Activated naive CD4-positive, alpha-beta T cell treated with anti-CD3 and anti-CD28 coated beads, Interleukin-2, amount 10 ng/mL, durations not matched to agents 7 days and 5 days (primary cell): Measurements from ENCODE around the gene EMC1.

Experiments used
- CTCF ChIA-PET: fragments of 350-600 bp; sonication (Branson Sonifier 250); formaldehyde crosslinking; loops from one replicate; lab custom pipeline; 2021; ENCODE audit warnings: antibody characterized with exemption; lab: Charles Lee
- DNase-seq: peaks from one replicate; pipeline ENCODE4 v3.0.0-alpha.2; 2020
- H3K27ac Mint-ChIP-seq: one replicate; pipeline ENCODE4 v1.8.0; 2021; ENCODE audit warnings: mild to moderate bottlenecking, moderate library complexity, mixed read lengths
- H3K27me3 Mint-ChIP-seq: one replicate; pipeline ENCODE4 v1.8.0; 2021; ENCODE audit warnings: mild to moderate bottlenecking, mixed read lengths
- H3K36me3 Mint-ChIP-seq: one replicate; pipeline ENCODE4 v1.8.0; 2021; ENCODE audit warnings: mixed read lengths
- H3K4me1 Mint-ChIP-seq: one replicate; pipeline ENCODE4 v1.8.0; 2021; ENCODE audit warnings: mixed read lengths
- H3K4me3 Mint-ChIP-seq: one replicate; pipeline ENCODE4 v1.8.0; 2021; ENCODE audit warnings: mild to moderate bottlenecking, moderate library complexity, mixed read lengths
- H3K9me3 Mint-ChIP-seq: one replicate; pipeline ENCODE4 v1.8.0; 2021; ENCODE audit warnings: mixed read lengths

Gene EMC1

GRCh38 chr1:19213580-19213979 lies 37.7 kb downstream of the EMC1 start:
- H3K36me3 Mint-ChIP-seq = peaks cover 33% of the 10 kb centered on the region
- H3K27ac Mint-ChIP-seq = no peak overlapping the region
- no peak for DNase-seq
- CTCF ChIA-PET = no interaction called here
- H3K4me3 Mint-ChIP-seq = no peak overlapping the region
- no peaks in the 10 kb centered on the region for H3K27me3 Mint-ChIP-seq
- no peaks in the 10 kb centered on the region for H3K9me3 Mint-ChIP-seq
- H3K4me1 Mint-ChIP-seq = peaks cover 52% of the 10 kb centered on the region

GRCh38 chr1:19212167-19212566 lies 39.2 kb downstream of the EMC1 start:
- no peak overlapping the region for H3K27ac Mint-ChIP-seq
- H3K9me3 Mint-ChIP-seq = no peaks in the 10 kb centered on the region
- no peaks in the 10 kb centered on the region for H3K27me3 Mint-ChIP-seq
- H3K4me1 Mint-ChIP-seq = peaks cover 64% of the 10 kb centered on the region
- no peak for DNase-seq
- CTCF ChIA-PET = interaction anchor here (0.9 kb wide), 1 partner anchor 32 kb away, joined by 3 read pairs; no protein-coding TSS in a partner anchor
- peak overlapping the region; percentile 9 for H3K4me3 Mint-ChIP-seq
- peaks cover 23% of the 10 kb centered on the region for H3K36me3 Mint-ChIP-seq

- Mint-ChIP-seq H3K9me3 (no peaks in the 10 kb centered on the region), H3K27me3 (no peaks in the 10 kb centered on the region), H3K4me3 (peak overlapping the region; percentile 84), H3K27ac (peak overlapping the region; percentile 96), H3K36me3 (peaks cover 25% of the 10 kb centered on the region), H3K4me1 (peaks cover 71% of the 10 kb centered on the region)
- CTCF ChIA-PET = interaction anchor here (0.8 to 1.2 kb wide), 3 partner anchors 8 to 297 kb away, joined by 3 to 5 read pairs (median 5); no protein-coding TSS in a partner anchor
- DNase-seq = no peak
Measured at GRCh38 chr1:19210772-19211549, 40.4 kb downstream of the EMC1 start.

GRCh38 chr1:19209990-19210771 lies 41.1 kb downstream of the EMC1 start, which contains the start of gene UBR4:
Gene UBR4, minus strand, starts transcription at chr1:19210266. Its CDS starts 18 bp downstream, at chr1:19210248.
- Mint-ChIP-seq H3K4me3 (peak within 1 kb of the TSS; percentile 84), H3K27me3 (no peaks in the 10 kb centered on the region), H3K27ac (peak within 1 kb of the TSS; percentile 96), H3K4me1 (peaks cover 76% of the 10 kb centered on the region), H3K36me3 (peaks cover 27% of the 10 kb centered on the region), H3K9me3 (no peaks in the 10 kb centered on the region)
- CTCF ChIA-PET = interaction anchor here (0.8 to 1.4 kb wide), 4 partner anchors 9 to 297 kb away, joined by 3 to 5 read pairs (median 4); no protein-coding TSS in a partner anchor
- DNase-seq = peak; percentile 97

- Mint-ChIP-seq H3K36me3 (peaks cover 30% of the 10 kb centered on the region), H3K27ac (peak overlapping the region; percentile 96), H3K4me1 (peaks cover 78% of the 10 kb centered on the region), H3K9me3 (no peaks in the 10 kb centered on the region), H3K27me3 (no peaks in the 10 kb centered on the region), H3K4me3 (peak overlapping the region; percentile 84)
- CTCF ChIA-PET = interaction anchor here (1.4 kb wide), 1 partner anchor 30 kb away, joined by 4 read pairs; no protein-coding TSS in a partner anchor
- peak; percentile 63 for DNase-seq
Measured at GRCh38 chr1:19209439-19209989, 41.8 kb downstream of the EMC1 start.

- H3K36me3 Mint-ChIP-seq = peaks cover 29% of the 10 kb centered on the region
- DNase-seq = no peak
- H3K4me3 Mint-ChIP-seq = peak overlapping the region; percentile 84
- no peaks in the 10 kb centered on the region for H3K9me3 Mint-ChIP-seq
- H3K27ac Mint-ChIP-seq = peak overlapping the region; percentile 96
- H3K4me1 Mint-ChIP-seq = peaks cover 78% of the 10 kb centered on the region
- no peaks in the 10 kb centered on the region for H3K27me3 Mint-ChIP-seq
- CTCF ChIA-PET = interaction anchor here (1.4 kb wide), 1 partner anchor 29 kb away, joined by 4 read pairs; no protein-coding TSS in a partner anchor
Measured at GRCh38 chr1:19208710-19209438, 42.5 kb downstream of the EMC1 start.

- H3K4me1 Mint-ChIP-seq = peaks cover 74% of the 10 kb centered on the region
- DNase-seq = no peak
- H3K27ac Mint-ChIP-seq = no peak overlapping the region
- no peak overlapping the region for H3K4me3 Mint-ChIP-seq
- no peaks in the 10 kb centered on the region for H3K27me3 Mint-ChIP-seq
- H3K36me3 Mint-ChIP-seq = peaks cover 25% of the 10 kb centered on the region
- CTCF ChIA-PET = interaction anchor here (1.2 kb wide), 1 partner anchor 11 kb away, joined by 3 read pairs; no protein-coding TSS in a partner anchor
- H3K9me3 Mint-ChIP-seq = no peaks in the 10 kb centered on the region
Measured at GRCh38 chr1:19206947-19207346, 44.4 kb downstream of the EMC1 start.

- Mint-ChIP-seq H3K36me3 (peaks cover 25% of the 10 kb centered on the region), H3K27me3 (no peaks in the 10 kb centered on the region), H3K27ac (no peak overlapping the region), H3K4me3 (no peak overlapping the region), H3K4me1 (peaks cover 66% of the 10 kb centered on the region), H3K9me3 (no peaks in the 10 kb centered on the region)
- DNase-seq = no peak
- CTCF ChIA-PET = interaction anchor here (1.2 kb wide), 1 partner anchor 10 kb away, joined by 3 read pairs; no protein-coding TSS in a partner anchor
Measured at GRCh38 chr1:19205845-19206244, 45.5 kb downstream of the EMC1 start.

- Mint-ChIP-seq H3K9me3 (no peaks in the 10 kb centered on the region), H3K36me3 (peaks cover 28% of the 10 kb centered on the region), H3K27ac (no peak overlapping the region), H3K4me1 (peaks cover 65% of the 10 kb centered on the region), H3K27me3 (no peaks in the 10 kb centered on the region), H3K4me3 (no peak overlapping the region)
- DNase-seq = no peak
- CTCF ChIA-PET = no interaction called here
Measured at GRCh38 chr1:19205403-19205802, 45.9 kb downstream of the EMC1 start.

GRCh38 chr1:19204446-19205266 lies 46.7 kb downstream of the EMC1 start:
- H3K9me3 Mint-ChIP-seq = no peaks in the 10 kb centered on the region
- no peak for DNase-seq
- H3K4me1 Mint-ChIP-seq = peaks cover 63% of the 10 kb centered on the region
- no peaks in the 10 kb centered on the region for H3K27me3 Mint-ChIP-seq
- H3K27ac Mint-ChIP-seq = no peak overlapping the region
- no peak overlapping the region for H3K4me3 Mint-ChIP-seq
- CTCF ChIA-PET = no interaction called here
- peaks cover 28% of the 10 kb centered on the region for H3K36me3 Mint-ChIP-seq

- no peak for DNase-seq
- CTCF ChIA-PET = no interaction called here
- Mint-ChIP-seq H3K9me3 (no peaks in the 10 kb centered on the region), H3K27me3 (no peaks in the 10 kb centered on the region), H3K27ac (no peak overlapping the region), H3K36me3 (peaks cover 32% of the 10 kb centered on the region), H3K4me1 (peaks cover 53% of the 10 kb centered on the region), H3K4me3 (no peak overlapping the region)
Measured at GRCh38 chr1:19203440-19203839, 47.9 kb downstream of the EMC1 start.

GRCh38 chr1:19202396-19202795 lies 48.9 kb downstream of the EMC1 start:
- CTCF ChIA-PET = no interaction called here
- no peaks in the 10 kb centered on the region for H3K27me3 Mint-ChIP-seq
- peaks cover 44% of the 10 kb centered on the region for H3K4me1 Mint-ChIP-seq
- H3K27ac Mint-ChIP-seq = no peak overlapping the region
- H3K9me3 Mint-ChIP-seq = no peaks in the 10 kb centered on the region
- DNase-seq = no peak
- H3K4me3 Mint-ChIP-seq = no peak overlapping the region
- peaks cover 42% of the 10 kb centered on the region for H3K36me3 Mint-ChIP-seq
